Measurements from ENCODE around the gene ARHGAP5.

Gene ARHGAP5

GRCh38 chr14:32083789-32084188 is 6.7 kb downstream of the ARHGAP5 start:
- TF ChIP-seq ZFX (IDR thresholded peaks at IDR 0.05; ENCODE audit: borderline replicate concordance) = no peak
- no peak for TF ChIP-seq CTCF (IDR thresholded peaks at IDR 0.05)
- H3K27ac ChIP-seq = peak overlapping the region; percentile 61

- no peak for TF ChIP-seq CTCF (IDR thresholded peaks at IDR 0.05)
- no peak for TF ChIP-seq ZFX (IDR thresholded peaks at IDR 0.05; ENCODE audit: borderline replicate concordance)
- H3K27ac ChIP-seq = no peak overlapping the region
These were observed 8.2 kb downstream of the ARHGAP5 start for GRCh38 chr14:32085182-32085844.

- no peak overlapping the region for H3K27ac ChIP-seq
- TF ChIP-seq ZFX (IDR thresholded peaks at IDR 0.05; ENCODE audit: borderline replicate concordance) (no peak), CTCF (IDR thresholded peaks at IDR 0.05) (no peak)
These were observed 8.8 kb downstream of the ARHGAP5 start for GRCh38 chr14:32085845-32086383.

GRCh38 chr14:32087173-32087861 is 10.2 kb downstream of the ARHGAP5 start:
- no peak overlapping the region for H3K27ac ChIP-seq
- TF ChIP-seq ZFX (IDR thresholded peaks at IDR 0.05; ENCODE audit: borderline replicate concordance) (no peak), CTCF (IDR thresholded peaks at IDR 0.05) (no peak)

GRCh38 chr14:32087907-32088306 is 10.8 kb downstream of the ARHGAP5 start:
- H3K27ac ChIP-seq = no peak overlapping the region
- TF ChIP-seq CTCF (IDR thresholded peaks at IDR 0.05) (no peak), ZFX (IDR thresholded peaks at IDR 0.05; ENCODE audit: borderline replicate concordance) (no peak)

- no peak for TF ChIP-seq CTCF (IDR thresholded peaks at IDR 0.05)
- TF ChIP-seq ZFX (IDR thresholded peaks at IDR 0.05; ENCODE audit: borderline replicate concordance) = no peak
- no peak overlapping the region for H3K27ac ChIP-seq
These were observed 13.6 kb downstream of the ARHGAP5 start for GRCh38 chr14:32090686-32091085.

- TF ChIP-seq ZFX (IDR thresholded peaks at IDR 0.05; ENCODE audit: borderline replicate concordance) = no peak
- no peak for TF ChIP-seq CTCF (IDR thresholded peaks at IDR 0.05)
- no peak overlapping the region for H3K27ac ChIP-seq
These were observed 22.4 kb downstream of the ARHGAP5 start for GRCh38 chr14:32099473-32099872.
